HTERT RPE-1 (cell line): ENCODE data around the gene CEACAM3.

Experiments
- in situ Hi-C: fragments of 300-500 bp; cut with MboI; formaldehyde crosslinking; loops from 4 replicates; pipeline ENCODE4 v1.14.3; 2020; ENCODE audit warnings: low sequenced_read_pairs

CEACAM3 gene

GRCh38 chr19:41843371-41843770 lies 47.0 kb downstream of the CEACAM3 start:
- in situ Hi-C loops = no loop called here

- in situ Hi-C loops = no loop called here
Observed at GRCh38 chr19:41844601-41845000, 48.2 kb downstream of the CEACAM3 start, which contains the start of gene LYPD4. TSS of gene LYPD4 (minus strand) at chr19:41844683. CDS start at chr19:41839285, 5,398 bp downstream.

DNA sequence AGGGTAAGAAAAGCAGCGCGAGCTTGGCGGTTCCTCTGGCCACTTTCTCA lies 48.4 kb downstream of the CEACAM3 start, which contains the start of gene DMRTC2:
DMRTC2 (plus strand) TSS at position 42 of the 50 bp plus-strand sequence. CDS start 2,387 bp downstream, outside the sequence.
- in situ Hi-C loops = no loop called here

DNA sequence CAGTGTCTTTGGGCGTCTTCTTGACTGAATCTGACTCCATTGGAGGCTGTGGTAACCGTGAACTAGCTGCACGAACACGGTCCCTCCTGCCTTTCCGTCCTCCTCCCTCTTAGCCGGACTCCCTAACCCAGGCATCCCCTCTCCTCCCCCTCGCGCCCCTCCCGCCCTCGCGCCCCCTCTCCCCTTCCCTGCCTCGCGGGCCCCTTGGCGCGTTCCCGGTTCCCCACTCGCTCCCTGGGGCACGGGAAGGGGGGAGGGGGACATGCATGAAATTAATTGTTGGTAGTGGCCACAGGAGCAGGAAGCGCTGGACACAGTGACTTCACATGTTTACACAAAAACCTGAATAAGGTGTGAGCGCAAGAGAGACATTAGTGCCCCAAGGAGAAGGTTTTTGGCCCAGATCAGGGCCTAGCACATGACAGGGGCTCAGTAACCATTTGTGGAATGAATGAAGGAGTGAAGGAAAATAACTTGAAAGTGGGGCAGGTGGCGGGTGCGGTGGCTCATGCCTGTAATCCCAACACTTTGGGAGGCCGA lies 48.7 kb downstream of the CEACAM3 start:
- in situ Hi-C loops = no loop called here

GRCh38 chr19:41847351-41848105 lies 51.1 kb downstream of the CEACAM3 start:
- in situ Hi-C loops = no loop called here

DNA sequence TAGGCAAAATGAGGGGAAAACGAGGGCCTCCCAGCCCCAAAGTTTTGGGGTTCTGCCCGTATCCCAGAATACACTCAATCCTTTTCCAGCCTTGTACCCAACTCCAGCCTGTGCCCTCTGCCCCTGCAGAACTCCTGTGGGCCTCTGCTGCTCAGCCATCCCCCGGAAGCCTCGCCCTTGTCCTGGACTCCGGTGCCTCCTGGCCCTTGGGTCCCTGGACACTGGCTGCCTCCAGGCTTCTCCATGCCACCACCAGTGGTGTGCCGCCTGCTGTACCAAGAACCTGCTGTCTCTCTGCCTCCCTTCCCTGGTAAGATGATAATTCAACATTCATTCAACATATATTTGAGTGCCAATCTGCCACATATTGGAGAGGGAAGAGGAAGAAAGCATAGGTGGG lies 52.3 kb downstream of the CEACAM3 start:
- in situ Hi-C loops = no loop called here

- in situ Hi-C loops = no loop called here
Observed at GRCh38 chr19:41849067-41849466, 52.7 kb downstream of the CEACAM3 start.

DNA sequence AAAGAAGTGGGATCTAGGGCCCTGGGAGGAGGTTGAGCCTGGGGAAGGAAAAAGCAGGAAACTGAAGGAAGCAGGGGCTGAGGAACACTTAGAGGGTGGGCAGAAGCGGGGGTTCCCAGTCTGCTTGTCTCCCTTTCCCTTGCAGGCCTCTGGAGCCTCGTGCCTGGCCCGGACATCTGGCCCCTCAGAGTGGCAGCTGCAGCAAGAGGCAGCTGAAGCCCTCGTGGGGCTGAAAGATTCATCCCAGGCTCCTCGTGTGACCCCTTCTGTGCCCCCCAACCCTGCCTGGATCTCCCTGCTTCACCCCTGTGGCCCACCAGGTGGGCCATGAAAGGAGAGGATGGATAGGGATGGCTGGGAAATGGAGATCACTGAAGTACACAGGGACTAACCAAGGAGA lies 54.0 kb downstream of the CEACAM3 start:
- in situ Hi-C loops = no loop called here

GRCh38 chr19:41851456-41851855 lies 55.1 kb downstream of the CEACAM3 start:
- in situ Hi-C loops = no loop called here

DNA sequence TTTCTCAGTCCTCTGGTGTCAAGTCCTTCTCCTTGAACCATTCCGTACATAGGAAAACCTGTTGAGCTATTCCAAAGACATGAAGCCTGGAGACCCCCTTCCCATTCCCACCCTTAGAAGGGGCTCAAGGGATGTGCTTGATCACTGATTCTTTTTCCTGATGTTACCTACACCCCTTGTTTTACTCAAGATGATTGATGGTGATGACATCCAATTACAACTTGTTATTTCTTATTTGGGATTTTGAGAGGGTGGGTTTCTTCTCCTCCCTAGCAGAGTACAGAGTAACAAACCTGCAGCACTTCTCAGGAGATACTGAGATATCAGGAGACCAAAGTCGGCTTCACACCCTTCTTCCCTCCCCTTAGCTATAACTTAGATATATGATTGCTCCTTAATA lies 57.0 kb downstream of the CEACAM3 start:
- in situ Hi-C loops = no loop called here

DNA sequence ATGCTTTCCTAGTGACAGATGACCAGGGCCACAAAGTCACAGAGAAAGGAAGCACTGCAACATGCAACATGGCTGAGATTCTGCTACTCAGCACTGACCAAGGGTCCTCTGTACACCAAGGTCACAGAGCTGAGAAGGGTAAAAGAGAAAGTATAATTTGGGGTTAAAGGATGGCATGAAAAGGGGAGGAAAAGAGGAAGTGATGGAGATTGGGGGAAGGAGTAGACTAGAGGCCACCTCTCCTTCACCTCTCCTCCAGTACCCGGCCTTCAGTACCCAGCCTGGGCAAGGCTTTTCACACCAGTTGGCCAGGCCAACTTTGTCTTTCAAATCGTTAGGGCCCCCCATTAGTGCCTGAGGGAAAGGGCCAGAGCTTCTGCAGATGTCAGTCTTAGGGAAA lies 57.4 kb downstream of the CEACAM3 start:
- in situ Hi-C loops = no loop called here

DNA sequence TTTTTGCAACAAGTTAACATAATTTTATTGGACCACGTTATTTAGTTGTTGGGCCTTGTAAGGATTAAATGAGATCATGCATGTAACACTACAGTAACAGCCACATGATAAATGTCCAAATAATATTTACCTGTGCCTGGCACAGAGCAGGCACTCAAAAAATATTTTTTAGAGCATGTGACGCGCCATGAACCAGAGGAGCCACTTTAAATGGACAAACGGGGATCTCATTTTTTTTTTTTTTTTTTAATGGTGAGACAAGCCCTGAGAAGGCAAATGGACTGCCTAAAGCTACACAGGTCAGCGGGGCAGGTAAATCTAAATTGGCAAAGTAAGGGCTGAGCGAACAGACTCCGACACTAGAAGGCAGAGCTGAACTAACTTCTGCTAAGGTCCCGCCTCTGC lies 62.8 kb downstream of the CEACAM3 start:
- in situ Hi-C loops = no loop called here

GRCh38 chr19:41859618-41860418 lies 63.4 kb downstream of the CEACAM3 start, which contains the start of gene RPS19:
TSS of gene RPS19 (plus strand) at chr19:41860255. CDS start at chr19:41860775, 520 bp downstream.
- in situ Hi-C loops = no loop called here

DNA sequence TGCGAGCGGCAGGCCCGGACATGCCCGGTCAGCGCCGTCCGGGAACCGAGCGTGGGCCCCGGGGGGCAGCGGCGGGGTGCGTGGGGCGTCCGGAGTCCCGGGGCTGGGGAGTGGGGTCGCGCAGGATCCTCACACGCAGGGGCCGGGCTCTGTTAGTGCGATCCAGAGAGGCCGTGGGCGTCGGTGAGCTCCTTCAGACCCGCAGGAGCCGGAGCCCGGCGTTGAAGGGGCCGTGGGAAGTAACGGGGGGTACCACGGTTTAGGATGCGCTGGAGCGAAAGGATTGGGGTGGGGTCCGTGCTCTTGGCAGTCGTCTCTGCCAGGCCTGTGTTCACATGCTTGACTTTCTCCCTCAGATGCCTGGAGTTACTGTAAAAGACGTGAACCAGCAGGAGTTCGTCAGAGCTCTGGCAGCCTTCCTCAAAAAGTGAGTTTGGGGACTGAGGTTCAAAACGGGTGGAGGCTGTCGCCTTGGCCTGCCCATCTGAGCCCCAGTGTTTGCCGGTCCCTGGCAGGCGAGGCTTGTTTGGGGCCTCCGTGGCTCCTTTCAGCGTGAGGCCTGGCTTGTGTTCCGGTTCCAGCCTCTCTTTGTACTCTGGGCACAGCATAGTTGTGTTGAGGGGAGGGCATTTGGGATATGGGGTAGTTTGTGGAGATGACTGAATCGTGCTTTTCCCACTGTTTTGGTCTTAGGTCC lies 64.2 kb downstream of the CEACAM3 start:
- in situ Hi-C loops = no loop called here
